SH-SY5Y (cell line): ENCODE results near the gene MESP2.

Experiments
- GATA2 ChIP-seq: IDR thresholded peaks from 2 replicates; pipeline ENCODE4 v1.6.1; 2011; ENCODE audit warnings: mild to moderate bottlenecking, low read depth, low read length
- GATA3 ChIP-seq: IDR thresholded peaks from 2 replicates; pipeline ENCODE4 v1.6.1; 2011; ENCODE audit warnings: low read depth, mild to moderate bottlenecking, low read length, moderate library complexity

The MESP2 gene

DNA sequence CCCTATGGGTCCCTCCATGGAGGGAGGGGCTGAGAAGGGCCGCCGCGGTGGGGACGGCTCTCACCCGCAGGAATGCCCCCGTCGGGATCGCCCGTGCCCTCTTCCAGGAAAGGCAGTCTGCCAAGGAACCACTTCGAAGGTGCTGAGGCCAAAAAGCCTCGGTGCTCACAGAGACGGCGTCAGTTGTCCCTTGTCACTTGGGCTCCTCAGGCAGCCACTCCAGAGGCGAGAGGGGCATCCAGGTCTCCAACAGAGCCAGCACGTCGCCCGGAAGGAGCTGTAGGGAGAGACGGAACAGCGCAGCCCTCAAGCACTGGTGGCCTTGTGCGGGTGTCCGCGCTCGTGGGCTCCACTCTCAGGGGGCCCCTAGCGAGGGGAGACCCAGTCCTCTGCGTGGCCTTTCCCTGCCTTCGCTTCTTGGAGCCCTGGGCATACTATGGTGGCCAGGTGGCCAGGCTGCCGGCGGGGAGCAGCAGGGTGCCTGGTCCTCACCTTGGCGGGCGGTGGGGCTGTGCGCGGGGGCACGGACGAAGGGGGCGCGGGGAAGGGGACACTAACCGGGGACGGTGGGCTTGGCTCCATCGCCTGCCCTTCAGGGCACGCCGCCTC, 26.1 kb upstream of the MESP2 start:
- TF ChIP-seq GATA3 (no peak), GATA2 (no peak)

DNA sequence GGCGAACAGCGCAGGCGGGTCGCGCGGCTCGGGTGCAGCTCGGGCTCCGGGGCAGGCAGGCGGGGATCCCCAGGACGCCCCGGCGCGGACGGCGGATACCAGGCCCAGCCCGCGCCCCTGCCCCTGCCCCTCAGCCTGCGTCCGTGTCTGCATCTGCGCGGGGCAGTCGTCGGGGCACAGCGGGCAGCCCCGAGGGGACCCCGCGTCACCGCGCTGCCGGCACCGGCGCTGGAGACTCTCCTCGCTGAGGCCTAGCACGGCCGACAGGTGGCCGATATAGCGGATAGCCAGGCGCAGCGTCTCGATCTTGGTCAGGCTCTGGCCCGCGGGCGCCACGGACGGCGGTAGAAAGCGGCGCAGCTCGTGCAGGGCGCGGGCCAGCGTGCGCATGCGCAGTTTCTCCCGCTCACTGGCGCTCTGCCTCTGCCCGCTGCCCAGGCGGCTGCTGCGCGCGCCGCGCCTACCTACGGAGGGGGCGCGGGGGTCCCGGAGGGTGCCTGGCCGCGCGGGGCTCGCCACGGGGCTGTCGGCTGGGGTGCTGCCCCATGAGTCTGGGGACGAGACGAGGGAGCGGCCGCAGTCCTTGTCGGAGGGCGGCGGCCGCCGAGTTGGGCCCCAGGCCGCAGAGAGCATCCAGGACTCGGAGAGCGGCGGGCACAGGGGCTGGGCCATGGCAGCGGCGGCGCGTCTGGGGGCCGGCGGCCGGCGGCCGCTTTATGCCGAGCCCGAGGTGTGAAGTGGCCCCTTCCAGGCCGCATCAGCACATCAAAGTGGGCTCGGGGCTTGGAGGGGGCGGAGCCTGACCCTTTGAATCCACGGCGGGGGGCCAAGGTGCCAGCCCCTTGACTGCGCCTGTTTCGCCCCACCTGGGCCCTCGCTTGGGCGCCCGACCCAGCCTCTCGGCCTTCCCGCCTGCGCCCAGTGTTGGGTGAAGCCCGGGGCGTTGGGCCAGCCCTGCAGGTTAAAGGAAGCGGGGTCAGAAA, 25.3 kb upstream of the MESP2 start, which contains the start of gene MESP1:
MESP1 (minus strand) TSS at position 690 of the 983 bp plus-strand sequence; CDS start at position 672, 18 bp downstream.
- no peak for TF ChIP-seq GATA2
- TF ChIP-seq GATA3, result no peak

DNA sequence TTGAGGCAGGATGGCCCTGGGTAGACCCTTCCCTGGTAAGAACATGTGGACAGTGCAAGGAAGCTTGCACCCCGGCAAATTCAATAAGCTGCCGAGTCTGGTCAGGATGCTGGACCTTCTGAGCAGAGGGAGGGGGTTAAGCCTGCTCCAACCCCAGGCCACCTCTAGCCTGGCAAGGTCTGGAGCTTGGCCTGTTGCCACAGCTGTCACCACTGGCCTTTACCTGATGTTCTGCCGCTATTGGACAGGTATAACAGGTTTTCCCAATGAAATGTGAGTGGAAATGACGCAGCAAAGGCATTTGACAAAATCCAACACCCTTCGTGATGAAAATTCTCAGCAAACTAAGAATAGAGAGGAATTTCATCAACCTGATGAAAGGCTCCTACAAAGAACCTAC, 24.4 kb upstream of the MESP2 start:
- TF ChIP-seq GATA2 (no peak), GATA3 (no peak)

DNA sequence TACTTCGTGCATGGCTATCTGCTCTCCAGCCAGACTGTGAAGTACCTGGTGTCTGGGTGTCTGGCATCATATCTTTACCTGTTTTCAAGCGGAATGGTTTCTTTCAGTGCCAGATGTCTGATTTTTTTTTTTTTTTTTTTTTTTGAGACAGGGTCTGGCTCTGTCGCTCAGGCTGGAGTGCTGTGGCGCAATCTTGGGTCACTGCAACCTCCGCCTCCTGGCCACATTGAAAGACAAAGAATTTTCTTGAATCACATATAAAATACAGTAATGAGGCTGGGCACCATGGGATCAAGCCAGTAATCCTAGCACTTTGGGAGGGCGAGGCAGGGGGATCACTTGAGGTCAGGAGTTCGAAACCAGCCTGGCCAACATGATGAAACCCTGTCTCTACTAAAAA, 22.3 kb upstream of the MESP2 start:
- TF ChIP-seq GATA2, result no peak
- TF ChIP-seq GATA3, result no peak

DNA sequence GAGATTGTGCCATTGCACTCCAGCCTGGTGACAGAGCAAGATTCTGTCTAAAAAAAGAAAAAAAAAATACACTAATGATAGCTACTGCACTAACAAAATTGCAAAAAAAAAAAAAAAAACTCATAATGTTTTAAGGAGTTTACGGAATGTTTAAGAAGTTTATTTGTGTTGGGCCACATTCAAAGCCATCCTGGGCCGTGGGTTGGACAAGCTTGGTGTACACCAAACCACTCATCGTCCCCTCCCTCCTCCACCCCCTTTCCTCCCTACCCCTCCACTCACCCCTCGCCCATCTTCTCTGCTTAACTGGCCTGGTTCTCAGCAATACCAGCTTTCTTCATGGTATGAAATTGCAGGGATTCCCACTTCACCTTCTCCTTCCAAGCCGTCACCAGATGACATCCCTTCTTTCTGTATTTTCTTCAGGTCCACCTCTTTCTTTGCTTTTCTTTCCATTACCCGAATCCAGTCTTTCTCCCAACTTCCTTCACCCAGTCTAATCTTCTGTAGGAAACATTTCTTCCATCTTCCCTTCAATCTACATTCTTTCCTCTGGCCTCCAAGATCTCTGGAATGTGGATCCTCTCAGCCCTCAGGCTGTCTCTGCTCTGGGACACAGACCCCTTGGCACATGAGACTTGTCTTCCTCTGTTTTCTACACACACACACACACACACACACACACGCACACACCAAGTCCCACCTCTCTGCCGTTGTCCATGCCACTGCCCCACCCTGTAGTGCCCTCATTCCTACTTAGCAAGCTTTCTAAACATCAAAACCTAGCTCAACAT, 21.6 kb upstream of the MESP2 start:
- TF ChIP-seq GATA3 (no peak), GATA2 (no peak)

DNA sequence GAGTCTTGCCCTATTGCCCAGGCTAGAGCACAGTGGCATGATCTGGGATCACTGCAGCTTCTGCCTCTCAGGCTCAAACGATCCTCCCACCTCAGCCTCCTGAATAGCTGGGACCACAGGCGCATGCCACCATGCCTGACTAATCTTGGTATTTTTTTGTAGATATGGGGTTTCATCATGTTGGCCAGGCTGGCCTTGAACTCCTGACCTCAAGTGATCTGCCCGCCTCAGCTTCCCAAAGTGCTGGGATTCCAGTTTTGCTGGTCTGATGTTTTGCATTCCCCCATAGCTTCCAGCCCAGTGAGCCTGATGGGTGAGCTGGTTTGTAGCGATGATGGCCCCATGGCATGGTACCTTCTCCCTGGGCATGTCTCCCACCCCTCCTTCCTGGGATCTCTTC, 20.4 kb upstream of the MESP2 start:
- TF ChIP-seq GATA2 (no peak), GATA3 (no peak)

DNA sequence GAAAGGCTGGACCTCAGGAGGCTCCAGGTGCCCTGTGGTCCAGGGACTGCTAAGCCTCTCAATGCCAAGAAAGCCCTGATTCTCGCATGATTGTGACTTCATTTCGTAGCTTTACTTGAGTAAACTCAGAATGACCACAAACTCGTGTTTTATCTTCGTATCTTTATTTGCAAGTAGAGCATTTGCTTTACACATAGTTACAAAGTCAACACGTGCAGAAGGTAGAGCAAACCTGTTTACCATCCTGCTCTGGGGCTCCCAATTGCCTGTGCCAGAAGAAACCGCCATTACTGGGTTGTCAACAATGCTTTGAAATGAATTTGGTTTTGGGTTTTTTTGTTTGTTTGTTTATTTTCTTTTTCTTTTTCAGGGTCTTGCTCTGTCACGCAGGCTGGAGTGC, 19.2 kb upstream of the MESP2 start:
- TF ChIP-seq GATA2, result no peak
- TF ChIP-seq GATA3, result no peak

DNA sequence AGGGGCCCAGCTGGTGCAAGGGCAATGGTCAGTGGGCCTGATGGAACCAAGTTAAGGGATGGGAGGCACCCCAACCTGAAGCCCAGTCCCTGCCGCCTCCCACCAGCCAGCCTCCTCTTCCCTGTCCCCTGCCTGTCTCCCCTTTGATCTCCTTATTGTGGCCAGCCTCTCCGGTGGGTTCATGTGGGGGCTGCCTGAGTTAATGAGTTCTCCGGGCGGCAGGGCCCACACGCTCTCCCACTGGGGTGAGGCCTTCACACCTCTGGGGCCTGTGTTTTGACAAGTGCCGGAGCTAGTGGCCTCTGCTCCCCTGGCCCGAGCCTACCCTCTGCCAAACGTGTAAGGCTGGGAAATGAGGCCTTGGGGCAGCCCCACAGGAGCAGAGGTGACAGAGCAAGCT, 17.8 kb upstream of the MESP2 start:
- TF ChIP-seq GATA3 (no peak), GATA2 (no peak)

DNA sequence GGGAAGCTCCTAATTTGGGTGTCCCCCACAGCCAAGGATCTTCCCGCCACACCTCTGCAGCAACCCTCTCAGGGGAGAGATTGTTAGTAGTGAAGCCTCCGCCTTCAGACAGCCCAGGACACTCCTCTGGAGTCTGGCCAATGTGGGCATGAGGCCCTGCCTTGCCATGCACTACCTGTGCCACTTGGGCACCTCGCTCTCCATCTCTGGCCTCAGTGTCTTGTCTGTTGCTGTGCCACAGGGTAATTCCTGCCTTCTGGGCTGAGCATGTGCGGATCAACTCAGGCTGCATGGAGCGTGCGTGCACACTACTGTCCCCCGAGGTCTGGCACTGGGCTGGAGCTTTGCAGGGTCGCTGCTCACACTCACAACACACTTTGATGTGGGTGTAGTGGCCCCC, 17.2 kb upstream of the MESP2 start:
- TF ChIP-seq GATA2 (no peak), GATA3 (no peak)

DNA sequence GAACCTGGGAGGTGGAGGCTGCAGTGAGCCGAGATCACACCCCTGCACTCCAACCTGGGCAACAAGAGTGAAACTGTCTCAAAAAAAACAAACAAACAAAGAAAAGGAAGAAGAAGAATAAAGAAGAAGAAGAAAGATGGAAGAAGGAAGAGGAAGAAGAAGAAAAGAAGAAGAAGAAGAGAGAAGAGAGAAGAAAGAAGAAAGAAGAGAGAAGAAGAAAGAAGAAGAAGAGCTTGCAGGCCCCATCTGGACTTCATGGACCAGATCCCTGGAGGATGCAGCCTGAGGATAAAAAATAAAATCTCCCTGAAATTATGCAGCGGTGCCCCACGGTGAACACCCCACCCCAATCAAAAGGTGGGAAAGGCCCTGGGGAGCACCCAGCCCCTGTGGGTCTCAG, 16.3 kb upstream of the MESP2 start:
- TF ChIP-seq GATA3 (no peak), GATA2 (no peak)

DNA sequence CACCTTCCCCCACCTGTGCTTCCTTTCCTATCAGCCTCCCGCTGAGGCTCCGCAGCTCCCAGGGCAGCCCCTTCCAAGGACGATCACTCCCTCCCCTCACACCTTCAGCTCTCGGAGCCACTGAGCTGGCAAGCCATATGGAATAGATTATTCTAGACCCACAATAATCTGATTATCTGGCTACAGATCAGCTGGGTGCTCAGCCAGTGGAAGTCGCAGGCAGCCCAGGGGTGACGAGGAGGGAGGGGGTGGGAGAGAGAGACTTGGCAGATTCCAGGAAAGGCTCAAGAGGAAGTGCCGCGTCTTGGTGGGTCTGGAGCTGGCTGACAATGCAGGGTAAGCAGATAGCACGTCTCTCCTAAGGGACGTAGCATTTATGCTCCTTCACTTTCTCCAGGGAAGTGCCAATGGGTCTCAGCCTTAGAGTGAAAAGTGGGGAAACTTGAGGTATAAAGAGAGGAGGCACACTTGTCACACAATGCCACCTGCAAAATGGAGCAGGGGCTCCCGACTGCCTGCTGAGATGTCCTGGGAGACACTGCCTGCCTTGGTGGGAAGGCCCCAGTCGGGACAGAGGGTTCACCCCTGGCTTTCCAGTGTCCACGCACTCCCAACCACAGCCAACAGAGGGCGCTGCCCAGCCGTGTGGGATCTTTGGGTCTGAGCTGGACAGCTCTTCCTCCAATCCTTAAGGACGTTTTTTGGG, 15.7 kb upstream of the MESP2 start:
- TF ChIP-seq GATA3 (no peak), GATA2 (peak; percentile 83)

DNA sequence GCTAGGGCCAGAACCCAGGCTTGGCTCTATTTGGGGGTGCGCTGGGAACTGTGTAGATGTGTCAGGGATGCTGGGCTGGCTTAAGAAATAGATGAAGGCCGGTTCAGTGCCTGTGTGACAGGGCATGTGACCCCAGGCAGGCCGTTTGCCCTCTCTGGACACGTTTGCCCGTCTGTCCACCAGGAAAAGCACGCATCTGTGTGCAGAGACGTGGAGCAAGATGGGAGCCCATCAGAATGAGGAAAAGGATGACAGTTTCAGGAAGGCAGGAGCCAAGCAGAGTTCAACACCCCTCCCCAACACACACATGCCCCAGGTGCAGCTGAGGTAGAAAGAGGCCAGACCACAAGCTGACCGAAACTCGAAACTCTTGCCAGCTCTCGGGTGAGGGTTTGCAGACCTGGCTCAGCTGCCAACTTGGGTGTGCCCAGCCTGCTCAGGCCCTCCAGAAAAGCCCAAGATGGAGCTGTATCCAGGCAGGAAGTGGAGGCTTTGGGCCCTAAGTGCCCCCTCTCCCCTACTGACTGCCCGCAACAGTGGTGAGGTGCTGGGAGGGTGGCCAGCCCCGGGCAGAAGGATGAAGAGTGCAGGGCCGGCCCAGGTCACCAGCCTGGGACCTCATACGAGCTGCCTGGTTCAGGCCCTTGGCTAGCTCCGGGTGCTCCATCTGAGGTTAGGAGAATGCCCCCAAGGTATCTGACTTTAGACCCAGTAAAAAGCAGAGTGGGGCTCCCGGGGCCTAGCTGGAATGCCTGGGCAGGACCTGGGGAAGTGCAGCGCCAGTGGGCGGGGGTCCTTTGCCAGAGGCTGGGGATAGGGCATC, 14.9 kb upstream of the MESP2 start:
- TF ChIP-seq GATA3, result no peak
- TF ChIP-seq GATA2, result no peak

DNA sequence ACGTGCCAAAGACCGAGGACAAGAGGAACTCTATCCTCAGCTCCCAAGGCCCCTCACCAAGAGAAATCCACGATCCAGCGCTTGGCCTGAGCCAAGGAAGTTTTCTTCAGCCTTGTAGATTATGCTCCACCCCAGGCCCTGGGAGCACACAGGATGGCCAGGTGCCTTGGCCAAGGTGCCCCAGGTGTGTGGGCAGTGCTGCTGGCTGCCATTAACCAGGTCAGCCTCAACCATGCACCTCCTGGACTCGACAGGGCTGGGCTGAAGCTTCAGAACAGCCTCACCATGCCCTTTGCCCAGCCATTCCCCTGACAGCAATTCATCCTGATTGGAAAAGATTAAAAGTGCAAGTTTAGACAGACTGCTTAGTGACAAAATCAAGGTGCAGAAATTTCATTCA, 14.2 kb upstream of the MESP2 start:
- TF ChIP-seq GATA3 (no peak), GATA2 (no peak)
